Activated naive CD8-positive, alpha-beta T cell treated with anti-CD3 and anti-CD28 coated beads, Interleukin-2, amount 50 U/mL, for 24 hours (primary cell): Measurements from ENCODE around the gene COL7A1.
"Not testable (repeated sequence)": the region's sequence is repeated elsewhere in the genome, so short reads cannot be mapped to it uniquely, and the experiment has no call there.

Experiments
- ATAC-seq: fragments of 150-1000 bp; cut with Tn5 transposase; one replicate; pipeline ENCODE4 v1.10.0; 2021
- DNase-seq: peaks from one replicate; pipeline ENCODE4 v3.0.0; 2021
- H3K27ac Mint-ChIP-seq: one replicate; pipeline ENCODE4 v1.8.0; 2021; ENCODE audit warnings: mild to moderate bottlenecking, mixed read lengths
- H3K27me3 Mint-ChIP-seq: one replicate; pipeline ENCODE4 v1.8.0; 2021; ENCODE audit warnings: mixed read lengths
- H3K36me3 Mint-ChIP-seq: one replicate; pipeline ENCODE4 v1.8.0; 2021; ENCODE audit warnings: low read depth, mixed read lengths
- H3K4me1 Mint-ChIP-seq: one replicate; pipeline ENCODE4 v1.8.0; 2021; ENCODE audit warnings: mixed read lengths
- H3K4me3 Mint-ChIP-seq: one replicate; pipeline ENCODE4 v1.8.0; 2021; ENCODE audit warnings: mild to moderate bottlenecking, moderate library complexity, mixed read lengths
- H3K9me3 Mint-ChIP-seq: one replicate; pipeline ENCODE4 v1.8.0; 2021; ENCODE audit warnings: mixed read lengths

Gene COL7A1

GRCh38 chr3:48532977-48533337 is 62.2 kb downstream of the COL7A1 start:
- Mint-ChIP-seq H3K4me3 (no peak overlapping the region), H3K4me1 (no peaks in the 10 kb centered on the region), H3K27me3 (no peaks in the 10 kb centered on the region), H3K9me3 (no peaks in the 10 kb centered on the region), H3K36me3 (peaks cover 22% of the 10 kb centered on the region), H3K27ac (no peak overlapping the region)
- no peak for DNase-seq
- no peak for ATAC-seq

- no peaks in the 10 kb centered on the region for H3K9me3 Mint-ChIP-seq
- H3K4me3 Mint-ChIP-seq: no peak overlapping the region
- no peak for DNase-seq
- H3K36me3 Mint-ChIP-seq: peaks cover 24% of the 10 kb centered on the region
- no peaks in the 10 kb centered on the region for H3K27me3 Mint-ChIP-seq
- ATAC-seq: no peak
- no peak overlapping the region for H3K27ac Mint-ChIP-seq
- no peaks in the 10 kb centered on the region for H3K4me1 Mint-ChIP-seq
These were observed 62.7 kb downstream of the COL7A1 start for GRCh38 chr3:48532271-48532976.

- not testable (repeated sequence) for DNase-seq, H3K27ac Mint-ChIP-seq, H3K9me3 Mint-ChIP-seq, H3K4me1 Mint-ChIP-seq, ATAC-seq, H3K27me3 Mint-ChIP-seq, H3K4me3 Mint-ChIP-seq
- H3K36me3 Mint-ChIP-seq: peaks cover 19% of the 10 kb centered on the region
These were observed 64.4 kb downstream of the COL7A1 start for GRCh38 chr3:48530701-48531100.

GRCh38 chr3:48528754-48529153 is 66.4 kb downstream of the COL7A1 start:
- no peak for ATAC-seq
- no peaks in the 10 kb centered on the region for H3K4me1 Mint-ChIP-seq
- peaks cover 11% of the 10 kb centered on the region for H3K36me3 Mint-ChIP-seq
- H3K27me3 Mint-ChIP-seq: no peaks in the 10 kb centered on the region
- H3K4me3 Mint-ChIP-seq: no peak overlapping the region
- H3K27ac Mint-ChIP-seq: no peak overlapping the region
- no peak for DNase-seq
- H3K9me3 Mint-ChIP-seq: no peaks in the 10 kb centered on the region

- Mint-ChIP-seq H3K4me3 (no peak overlapping the region), H3K9me3 (no peaks in the 10 kb centered on the region), H3K27ac (no peak overlapping the region), H3K36me3 (peaks cover 10% of the 10 kb centered on the region), H3K4me1 (no peaks in the 10 kb centered on the region), H3K27me3 (no peaks in the 10 kb centered on the region)
- DNase-seq (no peak), ATAC-seq (no peak)
These were observed 67.1 kb downstream of the COL7A1 start for GRCh38 chr3:48528048-48528447.

GRCh38 chr3:48524970-48525369 is 70.2 kb downstream of the COL7A1 start:
- peaks cover 10% of the 10 kb centered on the region for H3K36me3 Mint-ChIP-seq
- no peaks in the 10 kb centered on the region for H3K4me1 Mint-ChIP-seq
- no peaks in the 10 kb centered on the region for H3K9me3 Mint-ChIP-seq
- H3K27me3 Mint-ChIP-seq: no peaks in the 10 kb centered on the region
- DNase-seq (no peak), ATAC-seq (no peak)
- no peak overlapping the region for H3K27ac Mint-ChIP-seq
- H3K4me3 Mint-ChIP-seq: no peak overlapping the region

GRCh38 chr3:48521635-48522034 is 73.5 kb downstream of the COL7A1 start:
- DNase-seq (no peak), ATAC-seq (no peak)
- Mint-ChIP-seq H3K4me1 (peaks cover 29% of the 10 kb centered on the region), H3K27me3 (no peaks in the 10 kb centered on the region), H3K36me3 (no peaks in the 10 kb centered on the region), H3K9me3 (no peaks in the 10 kb centered on the region), H3K4me3 (no peak overlapping the region), H3K27ac (no peak overlapping the region)

- peaks cover 50% of the 10 kb centered on the region for H3K4me1 Mint-ChIP-seq
- no peak for ATAC-seq
- H3K27me3 Mint-ChIP-seq: no peaks in the 10 kb centered on the region
- H3K4me3 Mint-ChIP-seq: no peak overlapping the region
- DNase-seq: no peak
- no peak overlapping the region for H3K27ac Mint-ChIP-seq
- H3K36me3 Mint-ChIP-seq: no peaks in the 10 kb centered on the region
- no peaks in the 10 kb centered on the region for H3K9me3 Mint-ChIP-seq
These were observed 75.9 kb downstream of the COL7A1 start for GRCh38 chr3:48519277-48519643.

- H3K4me1 Mint-ChIP-seq: peaks cover 55% of the 10 kb centered on the region
- ATAC-seq (no peak), DNase-seq (no peak)
- no peak overlapping the region for H3K27ac Mint-ChIP-seq
- no peak overlapping the region for H3K4me3 Mint-ChIP-seq
- no peaks in the 10 kb centered on the region for H3K27me3 Mint-ChIP-seq
- H3K36me3 Mint-ChIP-seq: no peaks in the 10 kb centered on the region
- H3K9me3 Mint-ChIP-seq: no peaks in the 10 kb centered on the region
These were observed 76.4 kb downstream of the COL7A1 start for GRCh38 chr3:48518638-48519276.

GRCh38 chr3:48518069-48518468 is 77.1 kb downstream of the COL7A1 start:
- H3K36me3 Mint-ChIP-seq: no peaks in the 10 kb centered on the region
- ATAC-seq: no peak
- DNase-seq: no peak
- no peak overlapping the region for H3K4me3 Mint-ChIP-seq
- H3K9me3 Mint-ChIP-seq: no peaks in the 10 kb centered on the region
- H3K27me3 Mint-ChIP-seq: no peaks in the 10 kb centered on the region
- no peak overlapping the region for H3K27ac Mint-ChIP-seq
- H3K4me1 Mint-ChIP-seq: peaks cover 57% of the 10 kb centered on the region

- Mint-ChIP-seq H3K27ac (no peak overlapping the region), H3K4me1 (peaks cover 57% of the 10 kb centered on the region), H3K36me3 (no peaks in the 10 kb centered on the region), H3K9me3 (no peaks in the 10 kb centered on the region), H3K27me3 (no peaks in the 10 kb centered on the region), H3K4me3 (no peak overlapping the region)
- ATAC-seq (peak; percentile 15), DNase-seq (no peak)
These were observed 78.6 kb downstream of the COL7A1 start for GRCh38 chr3:48516571-48516970.

GRCh38 chr3:48514431-48515227 is 80.5 kb downstream of the COL7A1 start:
- peaks cover 54% of the 10 kb centered on the region for H3K4me1 Mint-ChIP-seq
- no peaks in the 10 kb centered on the region for H3K27me3 Mint-ChIP-seq
- H3K9me3 Mint-ChIP-seq: no peaks in the 10 kb centered on the region
- no peaks in the 10 kb centered on the region for H3K36me3 Mint-ChIP-seq
- no peak for DNase-seq
- peak; percentile 29 for ATAC-seq
- H3K27ac Mint-ChIP-seq: no peak overlapping the region
- no peak overlapping the region for H3K4me3 Mint-ChIP-seq
